Activated CD4-positive, alpha-beta T cell treated with anti-CD3 and anti-CD28 coated beads for 36 hours (primary cell): ENCODE measurements around the gene B3GNT7. TPM values are rescaled to one million over a fixed set of nuclear protein-coding genes. Genes with fewer than 3 reads are reported as not detected.

Experiments
- ATAC-seq: fragments of 200-7000 bp; cut with Tn5 transposase; one replicate; pipeline ENCODE4 v1.10.0; 2021; ENCODE audit warnings: mild to moderate bottlenecking, moderate library complexity
- CTCF ChIA-PET: fragments of 350-600 bp; sonication (Branson Sonifier 250); formaldehyde crosslinking; loops from one replicate; lab custom pipeline; 2021; ENCODE audit warnings: antibody characterized with exemption; lab: Charles Lee
- POLR2A ChIA-PET: fragments of 350-600 bp; sonication (Branson Sonifier 250); formaldehyde crosslinking; loops from one replicate; lab custom pipeline; 2021; ENCODE audit warnings: antibody characterized with exemption, inconsistent platforms; lab: Charles Lee
- DNase-seq: peaks from one replicate; pipeline ENCODE4 v3.0.0-alpha.2; 2020
- H3K27ac Mint-ChIP-seq: one replicate; pipeline ENCODE4 v1.8.0; 2021; ENCODE audit warnings: mixed read lengths
- H3K27me3 Mint-ChIP-seq: one replicate; pipeline ENCODE4 v1.8.0; 2021; ENCODE audit warnings: mixed read lengths
- H3K36me3 Mint-ChIP-seq: one replicate; pipeline ENCODE4 v1.8.0; 2021; ENCODE audit warnings: low read depth, mixed read lengths
- H3K4me1 Mint-ChIP-seq: one replicate; pipeline ENCODE4 v1.8.0; 2021; ENCODE audit warnings: mixed read lengths
- H3K4me3 Mint-ChIP-seq: one replicate; pipeline ENCODE4 v1.8.0; 2021; ENCODE audit warnings: mild to moderate bottlenecking, moderate library complexity, mixed read lengths
- H3K9me3 Mint-ChIP-seq: one replicate; pipeline ENCODE4 v1.8.0; 2021; ENCODE audit warnings: low read depth, mixed read lengths
- intact Hi-C, 2 experiments: fragments of 100-400 bp; cut with DNase I in 1 of 2; cut with micrococcal nuclease in 1 of 2; formaldehyde crosslinking; loops; one replicate each; pipeline versions ENCODE4 v1.14.2 to v1.15.1; 2022 to 2024; cut with DNase I, micrococcal nuclease
- total RNA-seq, 2 experiments: library from RNA; stranded (reverse); gene quantifications; one replicate each; pipeline ENCODE4 v1.2.3, GENCODE V29; 2021

Gene B3GNT7
- total RNA-seq, 2 experiments from 2014 or later, result not detected

- H3K4me1 Mint-ChIP-seq, result no peaks in the 10 kb centered on the region
- H3K27ac Mint-ChIP-seq, result no peak overlapping the region
- ChIA-PET CTCF (no interaction called here), POLR2A (no interaction called here)
- no peak for ATAC-seq
- no peaks in the 10 kb centered on the region for H3K36me3 Mint-ChIP-seq
- no peaks in the 10 kb centered on the region for H3K27me3 Mint-ChIP-seq
- no peak overlapping the region for H3K4me3 Mint-ChIP-seq
- intact Hi-C loops, result no loop called here
- no peaks in the 10 kb centered on the region for H3K9me3 Mint-ChIP-seq
- DNase-seq, result no peak
Observed at GRCh38 chr2:231379266-231380215, 16.0 kb upstream of the B3GNT7 start.

DNA sequence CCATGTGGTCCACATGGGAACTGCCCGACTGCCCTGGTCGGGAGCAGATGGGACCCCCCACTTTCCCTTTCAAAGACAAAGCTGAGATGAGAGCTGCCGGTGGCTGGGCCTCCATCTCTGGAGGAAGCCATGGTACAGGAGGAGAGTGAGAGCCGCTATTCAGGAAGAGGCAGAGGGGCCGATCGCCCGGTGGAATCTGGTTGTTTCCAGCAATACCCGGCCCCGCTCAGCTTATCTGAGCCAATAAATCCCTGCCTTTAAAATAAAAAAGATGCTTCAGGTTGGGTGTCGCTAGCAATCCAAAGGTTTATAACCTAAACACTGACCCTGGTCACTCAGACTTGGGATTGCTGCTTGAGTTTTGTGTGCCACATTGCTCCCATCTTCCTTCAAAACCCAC lies 15.2 kb upstream of the B3GNT7 start:
- ChIA-PET CTCF (no interaction called here), POLR2A (no interaction called here)
- intact Hi-C loops, result no loop called here
- Mint-ChIP-seq H3K27me3 (no peaks in the 10 kb centered on the region), H3K36me3 (no peaks in the 10 kb centered on the region), H3K4me1 (no peaks in the 10 kb centered on the region), H3K4me3 (no peak overlapping the region), H3K9me3 (no peaks in the 10 kb centered on the region), H3K27ac (no peak overlapping the region)
- DNase-seq (no peak), ATAC-seq (no peak)

DNA sequence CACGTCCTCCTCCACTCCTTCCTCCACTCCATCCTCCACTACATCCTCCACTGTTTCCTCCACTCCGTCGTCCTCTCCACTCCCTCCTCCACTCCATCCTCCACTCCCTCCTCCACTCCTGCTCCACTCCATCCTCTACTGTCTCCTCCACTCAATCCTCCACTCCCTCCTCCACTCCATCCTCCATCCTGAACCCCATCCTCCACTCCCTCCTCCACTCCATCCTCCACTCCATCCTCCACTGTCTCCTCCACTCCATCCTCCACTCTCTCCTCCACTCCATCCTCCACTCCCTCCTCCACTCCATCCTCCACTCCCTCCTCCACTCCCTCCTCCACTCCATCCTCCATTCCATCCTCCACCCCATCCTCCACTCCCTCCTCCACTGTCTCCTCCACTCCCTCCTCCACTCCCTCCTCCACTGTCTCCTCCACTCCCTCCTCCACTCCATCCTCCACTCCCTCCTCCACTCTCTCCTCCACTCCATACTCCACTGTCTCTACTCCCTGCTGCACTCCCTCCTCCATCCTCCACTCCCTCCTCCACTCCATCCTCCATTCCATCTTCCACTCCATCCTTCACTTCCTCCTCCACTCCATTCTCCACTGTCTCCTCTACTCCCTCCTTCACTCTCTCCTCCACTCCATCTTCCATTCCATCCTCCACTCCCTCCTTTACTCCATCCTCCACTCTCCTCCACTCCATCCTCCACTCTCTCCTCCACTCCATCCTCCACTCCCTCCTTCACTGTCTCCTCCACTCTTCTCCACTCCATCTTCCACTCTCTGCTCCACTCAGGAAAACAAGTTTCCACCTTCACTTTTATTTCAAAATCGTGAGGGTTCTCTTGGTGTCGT lies 14.3 kb upstream of the B3GNT7 start:
- Mint-ChIP-seq H3K27me3 (no peaks in the 10 kb centered on the region), H3K27ac (no peak overlapping the region), H3K36me3 (no peaks in the 10 kb centered on the region), H3K4me1 (no peaks in the 10 kb centered on the region), H3K9me3 (peaks cover 4% of the 10 kb centered on the region), H3K4me3 (no peak overlapping the region)
- no peak for DNase-seq
- intact Hi-C loops, result no loop called here
- no peak for ATAC-seq
- CTCF ChIA-PET, result no interaction called here
- POLR2A ChIA-PET, result no interaction called here

- Mint-ChIP-seq H3K4me3 (no peak overlapping the region), H3K36me3 (no peaks in the 10 kb centered on the region), H3K27ac (no peak overlapping the region), H3K27me3 (no peaks in the 10 kb centered on the region), H3K9me3 (peaks cover 4% of the 10 kb centered on the region), H3K4me1 (no peaks in the 10 kb centered on the region)
- ChIA-PET POLR2A (no interaction called here), CTCF (no interaction called here)
- ATAC-seq, result no peak
- no peak for DNase-seq
- intact Hi-C loops, result no loop called here
Observed at GRCh38 chr2:231382116-231382515, 13.4 kb upstream of the B3GNT7 start.

- Mint-ChIP-seq H3K4me3 (no peak overlapping the region), H3K27ac (no peak overlapping the region), H3K9me3 (peaks cover 4% of the 10 kb centered on the region), H3K4me1 (no peaks in the 10 kb centered on the region), H3K36me3 (no peaks in the 10 kb centered on the region), H3K27me3 (no peaks in the 10 kb centered on the region)
- ChIA-PET POLR2A (no interaction called here), CTCF (no interaction called here)
- intact Hi-C loops, result no loop called here
- ATAC-seq (no peak), DNase-seq (no peak)
Observed at GRCh38 chr2:231383416-231384108, 11.9 kb upstream of the B3GNT7 start.

GRCh38 chr2:231384109-231384435 lies 11.4 kb upstream of the B3GNT7 start:
- Mint-ChIP-seq H3K9me3 (peaks cover 4% of the 10 kb centered on the region), H3K27me3 (no peaks in the 10 kb centered on the region), H3K27ac (no peak overlapping the region), H3K36me3 (no peaks in the 10 kb centered on the region), H3K4me1 (no peaks in the 10 kb centered on the region), H3K4me3 (no peak overlapping the region)
- CTCF ChIA-PET, result no interaction called here
- intact Hi-C loops, result no loop called here
- POLR2A ChIA-PET, result interaction anchor here (0.7 kb wide), 1 partner anchor 1407 kb away, joined by 3 read pairs; no protein-coding TSS in a partner anchor
- no peak for ATAC-seq
- no peak for DNase-seq

DNA sequence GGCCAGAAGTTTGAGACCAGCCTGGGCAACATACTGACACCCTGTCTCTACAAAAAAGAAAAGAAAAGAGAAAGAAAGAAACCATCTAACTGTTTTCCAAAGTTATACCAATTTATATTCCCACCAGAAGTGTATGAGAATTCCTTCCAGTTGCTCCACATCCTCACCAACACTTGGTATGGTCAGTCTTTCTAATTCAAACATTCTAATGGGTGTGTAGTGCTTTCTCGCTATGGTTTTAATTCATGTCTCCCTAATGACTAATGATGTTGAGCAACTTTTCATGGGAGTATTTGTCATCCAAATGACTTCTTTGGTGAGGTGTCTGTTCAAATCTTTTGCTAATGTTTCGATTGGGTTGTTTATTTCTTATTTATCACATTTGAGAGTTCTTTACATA lies 10.5 kb upstream of the B3GNT7 start:
- intact Hi-C loops, result no loop called here
- POLR2A ChIA-PET, result no interaction called here
- CTCF ChIA-PET, result no interaction called here

GRCh38 chr2:231385429-231385828 lies 10.1 kb upstream of the B3GNT7 start:
- CTCF ChIA-PET, result no interaction called here
- Mint-ChIP-seq H3K27me3 (no peaks in the 10 kb centered on the region), H3K27ac (no peak overlapping the region)

More for the DNA sequence above, 10.5 kb upstream of the B3GNT7 start:
- Mint-ChIP-seq H3K4me3 (no peak overlapping the region), H3K9me3 (peaks cover 4% of the 10 kb centered on the region), H3K36me3 (no peaks in the 10 kb centered on the region), H3K27ac (no peak overlapping the region), H3K4me1 (no peaks in the 10 kb centered on the region), H3K27me3 (no peaks in the 10 kb centered on the region)
- no peak for ATAC-seq
- DNase-seq, result no peak

DNA sequence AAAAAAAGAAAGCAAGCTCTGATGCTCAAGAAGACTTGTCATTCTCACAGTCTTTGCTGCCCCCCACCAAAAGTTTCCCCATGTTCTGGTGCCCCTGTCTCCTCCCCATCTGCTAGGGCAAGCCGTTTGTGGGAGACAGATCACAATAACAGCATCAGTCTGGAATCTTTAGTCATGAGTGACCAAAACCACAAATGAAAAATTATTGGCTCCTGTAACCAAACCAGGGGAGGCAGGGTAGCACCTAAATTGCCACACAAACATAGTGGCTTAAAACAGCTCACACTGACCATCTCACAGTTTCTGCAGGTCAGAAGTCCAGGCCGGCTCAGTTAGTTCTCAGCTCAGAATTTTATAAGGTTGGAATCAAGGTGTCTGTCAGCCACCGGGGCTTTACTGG lies 9.1 kb upstream of the B3GNT7 start:
- CTCF ChIA-PET, result no interaction called here
- no peak overlapping the region for H3K27ac Mint-ChIP-seq
- intact Hi-C loops, result no loop called here
- no peak for DNase-seq
- no peak for ATAC-seq
- H3K4me1 Mint-ChIP-seq, result no peaks in the 10 kb centered on the region
- H3K4me3 Mint-ChIP-seq, result no peak overlapping the region
- H3K36me3 Mint-ChIP-seq, result no peaks in the 10 kb centered on the region
- POLR2A ChIA-PET, result no interaction called here
- H3K27me3 Mint-ChIP-seq, result peaks cover under 1% of the 10 kb centered on the region
- peaks cover 4% of the 10 kb centered on the region for H3K9me3 Mint-ChIP-seq

More at GRCh38 chr2:231385429-231385828, 10.1 kb upstream of the B3GNT7 start:
- Mint-ChIP-seq H3K4me3 (no peak overlapping the region), H3K4me1 (no peaks in the 10 kb centered on the region), H3K9me3 (peaks cover 4% of the 10 kb centered on the region), H3K36me3 (no peaks in the 10 kb centered on the region)
- DNase-seq, result no peak
- POLR2A ChIA-PET, result no interaction called here
- intact Hi-C loops, result no loop called here
- ATAC-seq, result no peak

DNA sequence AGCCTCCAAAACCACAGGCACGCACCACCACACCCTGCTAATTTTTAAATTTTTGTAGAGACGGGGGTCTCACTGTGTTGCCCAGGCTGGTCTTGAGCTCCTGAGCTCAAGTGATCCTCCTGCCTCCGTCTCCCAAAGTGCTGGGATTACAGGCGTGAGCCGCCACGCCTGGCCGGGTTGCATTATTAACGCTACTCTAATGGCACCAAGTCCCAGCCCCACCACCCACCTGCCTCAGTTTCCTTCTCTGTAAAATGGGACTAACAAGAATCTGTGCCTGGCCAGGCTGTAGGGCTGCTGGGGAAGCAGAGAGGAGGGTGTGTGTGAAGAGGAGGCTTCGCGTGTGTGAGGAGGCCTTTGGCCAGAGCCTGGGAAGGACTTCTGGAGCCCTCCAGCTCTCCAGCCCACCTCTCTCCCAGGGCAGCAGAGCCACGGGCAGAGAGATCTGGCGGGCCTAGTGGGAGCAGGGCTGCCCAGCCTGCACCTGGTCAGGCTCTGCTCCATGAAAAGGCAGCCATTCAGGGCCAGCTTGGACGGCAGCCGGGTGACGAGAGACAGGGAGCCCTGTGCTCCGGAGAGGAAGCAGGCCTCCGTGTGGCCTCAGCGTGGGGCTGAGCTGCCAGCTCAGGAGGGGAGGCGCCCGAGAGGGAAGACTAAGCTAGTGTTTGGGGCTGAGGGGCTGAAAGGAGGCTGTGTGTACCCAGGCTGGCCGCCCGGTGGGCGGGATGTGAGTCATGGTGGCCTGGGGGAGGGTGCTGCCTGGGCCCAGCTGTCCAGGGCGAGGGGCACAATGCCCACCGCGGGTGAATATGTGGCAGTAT lies 7.4 kb upstream of the B3GNT7 start:
- no peak for ATAC-seq
- Mint-ChIP-seq H3K27me3 (peaks cover 5% of the 10 kb centered on the region), H3K27ac (no peak overlapping the region), H3K36me3 (no peaks in the 10 kb centered on the region), H3K4me3 (no peak overlapping the region), H3K4me1 (no peaks in the 10 kb centered on the region), H3K9me3 (peaks cover 4% of the 10 kb centered on the region)
- no peak for DNase-seq
- CTCF ChIA-PET, result interaction anchor here (0.8 to 1.0 kb wide), 2 partner anchors 19 to 1135 kb away, joined by 3 read pairs; no protein-coding TSS in a partner anchor
- intact Hi-C loops, result no loop called here
- POLR2A ChIA-PET, result no interaction called here
